Mammary epithelial cell (primary cell): ENCODE data around the gene S100Z.

Experiments used
- CTCF ChIP-seq, 2 donors: IDR thresholded peaks in 1 of 2; conservative IDR thresholded peaks in 1 of 2; 2 replicates each; pipeline ENCODE4 v1.5.1; 2011 to 2012; ENCODE audit warnings: inconsistent platforms in 2 of 2, low read length in 2 of 2, mild to moderate bottlenecking in 2 of 2, control low read depth in 1 of 2, low read depth in 1 of 2; ENCODE audit not compliant: insufficient read depth in 1 of 2; ENCODE audit errors: extremely low read depth in 1 of 2
- EZH2 ChIP-seq: IDR thresholded peaks from 2 replicates; pipeline ENCODE4 v1.6.1; 2012; ENCODE audit warnings: low read length, inconsistent platforms, borderline replicate concordance

- no peak for TF ChIP-seq CTCF (conservative IDR thresholded peaks at IDR 0.05 in 1 of 2, IDR thresholded peaks at IDR 0.05 in 1 of 2; ENCODE audit: extremely low read depth in 1 of 2, insufficient read depth in 1 of 2, low read depth in 1 of 2, low read length in 2 of 2)
- TF ChIP-seq EZH2 = no peak
These were observed 109.4 kb downstream of the S100Z start for GRCh38 chr5:76958991-76959767.
